Measurements from ENCODE around the gene TSC2.
"Not testable (repeated sequence)": the region's sequence is repeated elsewhere in the genome, so short reads cannot be mapped to it uniquely, and the experiment has no call there.

TSC2 gene

GRCh38 chr16:2123706-2124376, 76.1 kb downstream of the TSC2 start:
- not testable (repeated sequence) for DNase-seq

GRCh38 chr16:2124377-2124693, 76.5 kb downstream of the TSC2 start:
- DNase-seq = not testable (repeated sequence)

- DNase-seq = peak; percentile 43 to 66 (median 54)
Measured at GRCh38 chr16:2124694-2125444, 77.1 kb downstream of the TSC2 start.

- DNase-seq = not testable (repeated sequence)
Measured at GRCh38 chr16:2125609-2126008, 77.8 kb downstream of the TSC2 start.

- DNase-seq = not testable (repeated sequence)
Measured at GRCh38 chr16:2126161-2126743, 78.5 kb downstream of the TSC2 start.

GRCh38 chr16:2126928-2127556, 79.3 kb downstream of the TSC2 start:
- not testable (repeated sequence) for DNase-seq

- peak in 1 of 4 experiments; percentile 19 for DNase-seq
Measured at GRCh38 chr16:2127630-2128280, 80.0 kb downstream of the TSC2 start.

- not testable (repeated sequence) for DNase-seq
Measured at GRCh38 chr16:2129251-2129650, 81.5 kb downstream of the TSC2 start.

- not testable (repeated sequence) for DNase-seq
Measured at GRCh38 chr16:2129890-2130447, 82.2 kb downstream of the TSC2 start.

- not testable (repeated sequence) for DNase-seq
Measured at GRCh38 chr16:2133797-2134196, 86.0 kb downstream of the TSC2 start.

GRCh38 chr16:2135071-2135470, 87.3 kb downstream of the TSC2 start:
- DNase-seq = peak in 1 of 4 experiments; percentile 61

GRCh38 chr16:2135770-2136490, 88.1 kb downstream of the TSC2 start, which contains the start of gene PKD1:
Gene PKD1, minus strand, starts transcription at chr16:2135898. Its CDS starts 209 bp downstream, at chr16:2135689.
- DNase-seq = peak; percentile 93 to 96 (median 95)
